Nephron progenitor cell (in vitro differentiated cells): ENCODE results near the gene LRRC45.

Experiments
- DNase-seq: peaks from one replicate; pipeline ENCODE4 v3.0.0; 2021
- H3K27ac Mint-ChIP-seq: 2 replicates; pipeline ENCODE4 v1.8.0; 2021; ENCODE audit warnings: mild to moderate bottlenecking, moderate library complexity, mixed read lengths
- H3K27me3 Mint-ChIP-seq: 2 replicates; pipeline ENCODE4 v1.8.0; 2021; ENCODE audit warnings: mild to moderate bottlenecking, low read depth, mixed read lengths; ENCODE audit not compliant: poor library complexity
- H3K36me3 Mint-ChIP-seq: 2 replicates; pipeline ENCODE4 v1.8.0; 2021; ENCODE audit warnings: low read depth, mixed read lengths
- H3K4me1 Mint-ChIP-seq: 2 replicates; pipeline ENCODE4 v1.8.0; 2021; ENCODE audit warnings: mixed read lengths
- H3K4me3 Mint-ChIP-seq: 2 replicates; pipeline ENCODE4 v1.8.0; 2021; ENCODE audit warnings: mild to moderate bottlenecking, moderate library complexity, mixed read lengths
- H3K9me3 Mint-ChIP-seq: 2 replicates; pipeline ENCODE4 v1.8.0; 2021; ENCODE audit warnings: mild to moderate bottlenecking, moderate library complexity, mixed read lengths
- CTCF ChIP-seq: fragments of 200-600 bp; sonication (generic); IDR thresholded peaks from 2 replicates; pipeline ENCODE4 v1.5.0; 2021; ENCODE audit warnings: antibody characterized with exemption

The LRRC45 gene

GRCh38 chr17:82056729-82057621, 33.9 kb downstream of the LRRC45 start:
- no peak overlapping the region for H3K4me3 Mint-ChIP-seq
- no peaks in the 10 kb centered on the region for H3K9me3 Mint-ChIP-seq
- no peaks in the 10 kb centered on the region for H3K27me3 Mint-ChIP-seq
- no peaks in the 10 kb centered on the region for H3K36me3 Mint-ChIP-seq
- TF ChIP-seq CTCF = no peak
- H3K27ac Mint-ChIP-seq = no peak overlapping the region
- no peak for DNase-seq
- peaks cover 12% of the 10 kb centered on the region for H3K4me1 Mint-ChIP-seq

GRCh38 chr17:82058230-82058854, 35.2 kb downstream of the LRRC45 start:
- Mint-ChIP-seq H3K4me1 (peaks cover 3% of the 10 kb centered on the region), H3K27ac (peak overlapping the region; percentile 36), H3K9me3 (no peaks in the 10 kb centered on the region), H3K27me3 (no peaks in the 10 kb centered on the region), H3K4me3 (no peak overlapping the region), H3K36me3 (no peaks in the 10 kb centered on the region)
- TF ChIP-seq CTCF = no peak
- no peak for DNase-seq

GRCh38 chr17:82058855-82059249, 35.7 kb downstream of the LRRC45 start:
- no peaks in the 10 kb centered on the region for H3K9me3 Mint-ChIP-seq
- TF ChIP-seq CTCF = no peak
- DNase-seq = no peak
- H3K36me3 Mint-ChIP-seq = no peaks in the 10 kb centered on the region
- no peaks in the 10 kb centered on the region for H3K27me3 Mint-ChIP-seq
- H3K4me3 Mint-ChIP-seq = no peak overlapping the region
- H3K27ac Mint-ChIP-seq = peak overlapping the region; percentile 36
- H3K4me1 Mint-ChIP-seq = no peaks in the 10 kb centered on the region

- H3K9me3 Mint-ChIP-seq = no peaks in the 10 kb centered on the region
- H3K4me3 Mint-ChIP-seq = no peak overlapping the region
- no peaks in the 10 kb centered on the region for H3K27me3 Mint-ChIP-seq
- no peak for TF ChIP-seq CTCF
- no peaks in the 10 kb centered on the region for H3K36me3 Mint-ChIP-seq
- H3K4me1 Mint-ChIP-seq = no peaks in the 10 kb centered on the region
- DNase-seq = no peak
- H3K27ac Mint-ChIP-seq = peak overlapping the region; percentile 68
Measured at GRCh38 chr17:82059272-82060000, 36.3 kb downstream of the LRRC45 start.

GRCh38 chr17:82060001-82060380, 36.9 kb downstream of the LRRC45 start:
- H3K36me3 Mint-ChIP-seq = no peaks in the 10 kb centered on the region
- no peak overlapping the region for H3K4me3 Mint-ChIP-seq
- no peaks in the 10 kb centered on the region for H3K9me3 Mint-ChIP-seq
- no peak for TF ChIP-seq CTCF
- H3K4me1 Mint-ChIP-seq = no peaks in the 10 kb centered on the region
- no peaks in the 10 kb centered on the region for H3K27me3 Mint-ChIP-seq
- no peak for DNase-seq
- no peak overlapping the region for H3K27ac Mint-ChIP-seq
